ENCODE data around the gene ZBTB25.

DNA sequence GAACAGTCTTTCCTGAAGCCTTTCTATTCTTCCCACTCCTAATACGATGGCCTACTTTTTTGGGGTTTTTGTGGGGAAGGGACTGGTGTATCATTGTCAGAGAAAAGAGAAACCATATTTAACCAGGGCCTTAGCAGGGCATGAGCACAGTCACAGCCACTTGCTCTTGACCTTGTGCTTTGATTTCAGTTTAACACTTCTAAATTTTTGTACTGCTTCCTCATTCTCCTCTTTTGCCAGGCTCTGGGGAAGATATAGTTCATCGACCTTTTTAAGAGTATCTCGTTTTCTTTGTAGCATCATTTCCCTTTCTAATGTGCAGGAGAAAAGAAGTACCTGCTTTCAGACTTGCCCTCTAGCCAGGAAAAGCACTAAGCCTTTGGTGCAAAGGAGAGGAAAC, 3.1 kb upstream of the ZBTB25 start:
- TF ChIP-seq, protein P1, sequence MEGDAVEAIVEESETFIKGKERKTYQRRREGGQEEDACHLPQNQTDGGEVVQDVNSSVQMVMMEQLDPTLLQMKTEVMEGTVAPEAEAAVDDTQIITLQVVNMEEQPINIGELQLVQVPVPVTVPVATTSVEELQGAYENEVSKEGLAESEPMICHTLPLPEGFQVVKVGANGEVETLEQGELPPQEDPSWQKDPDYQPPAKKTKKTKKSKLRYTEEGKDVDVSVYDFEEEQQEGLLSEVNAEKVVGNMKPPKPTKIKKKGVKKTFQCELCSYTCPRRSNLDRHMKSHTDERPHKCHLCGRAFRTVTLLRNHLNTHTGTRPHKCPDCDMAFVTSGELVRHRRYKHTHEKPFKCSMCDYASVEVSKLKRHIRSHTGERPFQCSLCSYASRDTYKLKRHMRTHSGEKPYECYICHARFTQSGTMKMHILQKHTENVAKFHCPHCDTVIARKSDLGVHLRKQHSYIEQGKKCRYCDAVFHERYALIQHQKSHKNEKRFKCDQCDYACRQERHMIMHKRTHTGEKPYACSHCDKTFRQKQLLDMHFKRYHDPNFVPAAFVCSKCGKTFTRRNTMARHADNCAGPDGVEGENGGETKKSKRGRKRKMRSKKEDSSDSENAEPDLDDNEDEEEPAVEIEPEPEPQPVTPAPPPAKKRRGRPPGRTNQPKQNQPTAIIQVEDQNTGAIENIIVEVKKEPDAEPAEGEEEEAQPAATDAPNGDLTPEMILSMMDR (IDR thresholded peaks at IDR 0.05) = no peak
- no peak for TF ChIP-seq POLR2AphosphoS5 (IDR thresholded peaks at IDR 0.05)

Measured in transverse colon (tissue), 4 donors.